Activated CD4-positive, alpha-beta T cell treated with anti-CD3 and anti-CD28 coated beads for 36 hours (primary cell): ENCODE results near the gene SPRED2. TPM values are rescaled to one million over a fixed set of nuclear protein-coding genes. Genes with fewer than 3 reads are reported as not detected.
A peak's percentile ranks its signal among the peaks of the same experiment; 100 is the strongest.

ENCODE experiments used
- ATAC-seq: fragments of 200-7000 bp; cut with Tn5 transposase; one replicate; pipeline ENCODE4 v1.10.0; 2021; ENCODE audit warnings: mild to moderate bottlenecking, moderate library complexity
- CTCF ChIA-PET: fragments of 350-600 bp; sonication (Branson Sonifier 250); formaldehyde crosslinking; loops from one replicate; lab custom pipeline; 2021; ENCODE audit warnings: antibody characterized with exemption; lab: Charles Lee
- POLR2A ChIA-PET: fragments of 350-600 bp; sonication (Branson Sonifier 250); formaldehyde crosslinking; loops from one replicate; lab custom pipeline; 2021; ENCODE audit warnings: antibody characterized with exemption, inconsistent platforms; lab: Charles Lee
- DNase-seq: peaks from one replicate; pipeline ENCODE4 v3.0.0-alpha.2; 2020
- H3K27ac Mint-ChIP-seq: one replicate; pipeline ENCODE4 v1.8.0; 2021; ENCODE audit warnings: mixed read lengths
- H3K27me3 Mint-ChIP-seq: one replicate; pipeline ENCODE4 v1.8.0; 2021; ENCODE audit warnings: mixed read lengths
- H3K36me3 Mint-ChIP-seq: one replicate; pipeline ENCODE4 v1.8.0; 2021; ENCODE audit warnings: low read depth, mixed read lengths
- H3K4me1 Mint-ChIP-seq: one replicate; pipeline ENCODE4 v1.8.0; 2021; ENCODE audit warnings: mixed read lengths
- H3K4me3 Mint-ChIP-seq: one replicate; pipeline ENCODE4 v1.8.0; 2021; ENCODE audit warnings: mild to moderate bottlenecking, moderate library complexity, mixed read lengths
- H3K9me3 Mint-ChIP-seq: one replicate; pipeline ENCODE4 v1.8.0; 2021; ENCODE audit warnings: low read depth, mixed read lengths
- intact Hi-C, 2 experiments: fragments of 100-400 bp; cut with DNase I in 1 of 2; cut with micrococcal nuclease in 1 of 2; formaldehyde crosslinking; loops; one replicate each; pipeline versions ENCODE4 v1.14.2 to v1.15.1; 2022 to 2024; cut with DNase I, micrococcal nuclease
- total RNA-seq, 2 experiments: library from RNA; stranded (reverse); gene quantifications; one replicate each; pipeline ENCODE4 v1.2.3, GENCODE V29; 2021

Gene SPRED2
- total RNA-seq, 2 experiments from 2014 or later = 6.7 to 7.9 TPM

GRCh38 chr2:65429786-65430602 lies 2.4 kb downstream of the SPRED2 start:
- POLR2A ChIA-PET = interaction anchor here (0.6 to 1.9 kb wide), 4 partner anchors 10 to 203 kb away, joined by 3 to 7 read pairs (median 4); partner anchors contain the start of gene ACTR2
- H3K4me1 Mint-ChIP-seq = peaks cover 4% of the 10 kb centered on the region
- no peaks in the 10 kb centered on the region for H3K9me3 Mint-ChIP-seq
- ATAC-seq (peak; percentile 60), DNase-seq (no peak)
- H3K4me3 Mint-ChIP-seq = peak overlapping the region; percentile 85
- no peaks in the 10 kb centered on the region for H3K36me3 Mint-ChIP-seq
- no peak overlapping the region for H3K27ac Mint-ChIP-seq
- H3K27me3 Mint-ChIP-seq = peaks cover 16% of the 10 kb centered on the region
- intact Hi-C loops = loop anchor here (2.0 to 5.0 kb wide), 10 partner anchors 47 to 1967 kb away; partner anchors contain the start of genes CEP68 (in 2 of the 2), AFTPH (in 1 of the 2), ETAA1 (in 1 of the 2) and UGP2 (in 1 of the 2)
- CTCF ChIA-PET = interaction anchor here (0.6 to 2.2 kb wide), 2 partner anchors 47 to 129 kb away, joined by 3 to 6 read pairs; no protein-coding TSS in a partner anchor

GRCh38 chr2:65427532-65427931 lies 4.9 kb downstream of the SPRED2 start:
- H3K27me3 Mint-ChIP-seq = peaks cover 6% of the 10 kb centered on the region
- POLR2A ChIA-PET = interaction anchor here (0.9 to 1.1 kb wide), 2 partner anchors 10 to 298 kb away, joined by 3 to 4 read pairs; partner anchors contain the start of gene RAB1A
- H3K4me3 Mint-ChIP-seq = no peak overlapping the region
- no peaks in the 10 kb centered on the region for H3K36me3 Mint-ChIP-seq
- no peak overlapping the region for H3K27ac Mint-ChIP-seq
- ATAC-seq = no peak
- intact Hi-C loops = no loop called here
- CTCF ChIA-PET = interaction anchor here (0.6 to 1.6 kb wide), 4 partner anchors 10 to 702 kb away, joined by 3 to 7 read pairs (median 3); no protein-coding TSS in a partner anchor
- no peak for DNase-seq
- H3K9me3 Mint-ChIP-seq = no peaks in the 10 kb centered on the region
- no peaks in the 10 kb centered on the region for H3K4me1 Mint-ChIP-seq

GRCh38 chr2:65425276-65425675 lies 7.1 kb downstream of the SPRED2 start:
- Mint-ChIP-seq H3K9me3 (no peaks in the 10 kb centered on the region), H3K4me3 (no peak overlapping the region), H3K4me1 (peaks cover 11% of the 10 kb centered on the region), H3K27ac (no peak overlapping the region), H3K36me3 (no peaks in the 10 kb centered on the region), H3K27me3 (peaks cover 6% of the 10 kb centered on the region)
- ChIA-PET CTCF (interaction anchor here (0.6 kb wide), 1 partner anchor 40 kb away, joined by 3 read pairs; no protein-coding TSS in a partner anchor), POLR2A (no interaction called here)
- DNase-seq = no peak
- intact Hi-C loops = no loop called here
- ATAC-seq = no peak

DNA sequence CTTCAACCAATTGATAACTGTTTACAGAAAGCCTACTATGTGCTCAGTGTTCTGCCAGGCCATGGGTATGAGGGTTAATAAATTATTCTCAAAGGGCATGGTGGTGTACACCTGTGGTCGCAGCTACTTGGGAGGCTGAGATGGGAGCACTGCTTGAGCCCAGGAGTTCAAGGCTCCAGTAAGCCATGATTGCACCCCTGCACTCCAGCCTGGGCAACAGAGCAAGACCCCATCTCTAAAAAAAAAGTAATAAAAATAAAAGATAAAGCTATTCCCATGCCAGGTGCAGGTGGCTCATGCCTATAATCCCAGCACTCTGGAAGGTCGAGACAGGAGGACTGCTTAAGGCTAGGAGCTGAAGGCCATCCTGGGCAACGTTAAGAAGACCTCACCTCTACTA lies 8.0 kb downstream of the SPRED2 start:
- Mint-ChIP-seq H3K4me3 (no peak overlapping the region), H3K36me3 (no peaks in the 10 kb centered on the region), H3K9me3 (no peaks in the 10 kb centered on the region), H3K27me3 (peaks cover 5% of the 10 kb centered on the region), H3K27ac (no peak overlapping the region), H3K4me1 (peaks cover 11% of the 10 kb centered on the region)
- ATAC-seq (no peak), DNase-seq (no peak)
- ChIA-PET CTCF (no interaction called here), POLR2A (interaction anchor here (0.6 kb wide), 1 partner anchor 365 kb away, joined by 3 read pairs; no protein-coding TSS in a partner anchor)
- intact Hi-C loops = no loop called here

DNA sequence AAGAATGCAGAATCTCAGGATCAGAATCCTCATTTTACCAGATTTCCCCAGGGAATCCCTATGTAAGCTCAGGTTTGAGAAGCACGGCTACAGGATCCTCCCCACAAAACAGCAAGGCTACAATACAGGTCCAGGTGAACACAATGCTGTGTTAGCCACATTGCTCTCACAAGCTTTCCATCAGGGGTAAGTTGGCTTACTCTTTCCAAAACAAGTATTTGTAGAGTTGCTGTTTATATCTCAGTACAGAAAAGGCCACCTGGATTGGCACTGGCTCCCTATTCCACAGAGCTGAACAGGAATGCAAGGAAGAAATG lies 11.0 kb downstream of the SPRED2 start:
- intact Hi-C loops = no loop called here
- no peaks in the 10 kb centered on the region for H3K36me3 Mint-ChIP-seq
- CTCF ChIA-PET = interaction anchor here (0.6 kb wide), 1 partner anchor 136 kb away, joined by 3 read pairs; no protein-coding TSS in a partner anchor
- peaks cover 28% of the 10 kb centered on the region for H3K4me1 Mint-ChIP-seq
- H3K27me3 Mint-ChIP-seq = peaks cover under 1% of the 10 kb centered on the region
- POLR2A ChIA-PET = no interaction called here
- no peak for ATAC-seq
- no peak for DNase-seq
- no peak overlapping the region for H3K27ac Mint-ChIP-seq
- H3K9me3 Mint-ChIP-seq = no peaks in the 10 kb centered on the region
- H3K4me3 Mint-ChIP-seq = no peak overlapping the region

- Mint-ChIP-seq H3K4me1 (peaks cover 30% of the 10 kb centered on the region), H3K9me3 (no peaks in the 10 kb centered on the region), H3K36me3 (no peaks in the 10 kb centered on the region), H3K27ac (peak overlapping the region; percentile 75), H3K4me3 (peak overlapping the region; percentile 2), H3K27me3 (no peaks in the 10 kb centered on the region)
- DNase-seq (peak; percentile 42), ATAC-seq (peak; percentile 55)
- CTCF ChIA-PET = interaction anchor here (0.6 kb wide), 1 partner anchor 137 kb away, joined by 3 read pairs; no protein-coding TSS in a partner anchor
- intact Hi-C loops = no loop called here
- POLR2A ChIA-PET = no interaction called here
These were observed 11.5 kb downstream of the SPRED2 start for GRCh38 chr2:65420712-65421431.

DNA sequence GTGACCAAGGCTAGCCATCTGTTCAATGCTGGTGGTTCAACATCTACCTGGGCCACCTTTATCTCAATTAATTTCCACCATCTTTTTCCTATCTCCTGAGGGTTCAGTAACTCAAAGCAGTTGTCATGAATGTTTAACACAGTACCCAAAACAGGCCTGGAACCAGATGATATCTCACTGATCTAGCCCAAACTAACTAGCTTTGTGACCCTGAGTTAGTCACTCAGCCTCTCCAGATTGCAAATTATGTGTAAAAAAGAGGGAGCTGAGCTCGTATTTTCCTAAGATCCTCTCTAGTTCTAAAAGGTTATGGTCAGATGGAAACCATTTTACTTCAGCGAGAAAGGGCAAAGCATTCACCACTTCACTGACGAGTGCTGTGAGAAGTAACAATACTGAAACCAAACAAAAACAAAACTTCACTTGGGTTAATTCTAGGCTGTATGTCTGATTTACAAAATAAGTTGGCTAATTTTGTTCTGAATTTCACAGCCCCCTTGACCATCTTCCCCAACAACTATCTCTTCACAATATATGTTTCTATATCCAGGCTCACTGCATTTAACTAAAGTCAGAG lies 14.8 kb downstream of the SPRED2 start:
- no peak for DNase-seq
- Mint-ChIP-seq H3K4me1 (peaks cover 30% of the 10 kb centered on the region), H3K9me3 (no peaks in the 10 kb centered on the region), H3K4me3 (no peak overlapping the region), H3K36me3 (no peaks in the 10 kb centered on the region), H3K27ac (no peak overlapping the region), H3K27me3 (no peaks in the 10 kb centered on the region)
- ChIA-PET POLR2A (interaction anchor here (0.6 to 1.0 kb wide), 2 partner anchors 117 to 145 kb away, joined by 3 to 4 read pairs; no protein-coding TSS in a partner anchor), CTCF (interaction anchor here (1.0 to 1.6 kb wide), 5 partner anchors 10 to 154 kb away, joined by 3 to 7 read pairs (median 3); no protein-coding TSS in a partner anchor)
- intact Hi-C loops = no loop called here
- ATAC-seq = peak; percentile 80

- CTCF ChIA-PET = interaction anchor here (1.0 to 1.6 kb wide), 4 partner anchors 9 to 153 kb away, joined by 3 to 7 read pairs (median 5); no protein-coding TSS in a partner anchor
- Mint-ChIP-seq H3K4me1 (peaks cover 29% of the 10 kb centered on the region), H3K9me3 (no peaks in the 10 kb centered on the region), H3K4me3 (no peak overlapping the region), H3K27me3 (no peaks in the 10 kb centered on the region), H3K36me3 (no peaks in the 10 kb centered on the region), H3K27ac (no peak overlapping the region)
- ATAC-seq = no peak
- intact Hi-C loops = no loop called here
- no peak for DNase-seq
- POLR2A ChIA-PET = interaction anchor here (0.6 to 1.0 kb wide), 2 partner anchors 116 to 144 kb away, joined by 3 to 4 read pairs; no protein-coding TSS in a partner anchor
These were observed 15.5 kb downstream of the SPRED2 start for GRCh38 chr2:65416945-65417344.

DNA sequence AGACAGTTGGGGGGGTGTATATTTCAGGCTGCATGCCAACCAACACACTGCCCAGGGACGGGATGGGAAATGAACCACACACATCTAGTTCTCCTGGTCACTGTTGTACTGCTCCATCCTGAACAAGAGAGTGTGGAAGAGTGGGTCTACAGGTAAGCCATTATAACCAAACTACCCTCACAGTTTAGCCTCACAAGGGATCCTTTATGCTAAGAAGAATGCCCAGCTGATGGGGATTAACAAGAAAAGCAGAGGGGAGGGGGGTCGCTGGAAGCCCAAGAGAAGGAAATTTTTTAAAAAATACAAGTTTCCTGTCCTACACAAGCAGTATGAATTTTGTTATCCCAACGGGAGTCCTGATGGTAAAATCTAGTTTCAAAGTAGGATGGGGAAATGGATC lies 16.1 kb downstream of the SPRED2 start:
- intact Hi-C loops = no loop called here

DNA sequence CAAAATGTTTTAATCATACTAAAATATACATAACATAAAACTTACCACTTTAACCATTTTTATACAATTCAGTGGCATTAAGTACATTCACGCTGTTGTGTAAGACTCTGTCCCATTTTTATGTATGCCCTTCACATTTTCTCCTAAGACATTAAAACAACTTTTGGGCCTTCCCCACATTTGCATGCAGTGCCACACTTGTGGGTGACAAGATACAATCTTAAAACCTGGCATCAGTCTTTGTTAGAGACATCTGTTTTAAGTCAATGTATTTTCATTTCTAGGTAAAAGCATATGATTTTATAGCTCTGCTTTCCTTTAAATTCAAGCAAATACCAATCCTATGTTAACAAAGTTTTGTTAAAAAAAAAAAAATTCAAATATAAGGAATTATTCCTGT lies 17.3 kb downstream of the SPRED2 start:
- ChIA-PET CTCF (no interaction called here), POLR2A (no interaction called here)
- Mint-ChIP-seq H3K36me3 (no peaks in the 10 kb centered on the region), H3K27ac (no peak overlapping the region), H3K4me3 (no peak overlapping the region), H3K27me3 (no peaks in the 10 kb centered on the region), H3K9me3 (no peaks in the 10 kb centered on the region), H3K4me1 (peaks cover 20% of the 10 kb centered on the region)
- ATAC-seq (no peak), DNase-seq (no peak)
- intact Hi-C loops = no loop called here

More for the DNA sequence above, 16.1 kb downstream of the SPRED2 start:
- Mint-ChIP-seq H3K27ac (no peak overlapping the region), H3K9me3 (no peaks in the 10 kb centered on the region), H3K4me3 (no peak overlapping the region), H3K36me3 (no peaks in the 10 kb centered on the region), H3K27me3 (no peaks in the 10 kb centered on the region), H3K4me1 (peaks cover 29% of the 10 kb centered on the region)
- POLR2A ChIA-PET = no interaction called here
- ATAC-seq (no peak), DNase-seq (no peak)
- CTCF ChIA-PET = no interaction called here

- no peaks in the 10 kb centered on the region for H3K36me3 Mint-ChIP-seq
- intact Hi-C loops = no loop called here
- ATAC-seq = no peak
- CTCF ChIA-PET = interaction anchor here (0.7 kb wide), 1 partner anchor 112 kb away, joined by 3 read pairs; no protein-coding TSS in a partner anchor
- DNase-seq = no peak
- POLR2A ChIA-PET = no interaction called here
- H3K9me3 Mint-ChIP-seq = no peaks in the 10 kb centered on the region
- no peak overlapping the region for H3K27ac Mint-ChIP-seq
- H3K4me3 Mint-ChIP-seq = no peak overlapping the region
- H3K4me1 Mint-ChIP-seq = peaks cover 20% of the 10 kb centered on the region
- H3K27me3 Mint-ChIP-seq = no peaks in the 10 kb centered on the region
These were observed 18.8 kb downstream of the SPRED2 start for GRCh38 chr2:65413610-65414009.
